Measurements from ENCODE around the gene SCARB2.

DNA sequence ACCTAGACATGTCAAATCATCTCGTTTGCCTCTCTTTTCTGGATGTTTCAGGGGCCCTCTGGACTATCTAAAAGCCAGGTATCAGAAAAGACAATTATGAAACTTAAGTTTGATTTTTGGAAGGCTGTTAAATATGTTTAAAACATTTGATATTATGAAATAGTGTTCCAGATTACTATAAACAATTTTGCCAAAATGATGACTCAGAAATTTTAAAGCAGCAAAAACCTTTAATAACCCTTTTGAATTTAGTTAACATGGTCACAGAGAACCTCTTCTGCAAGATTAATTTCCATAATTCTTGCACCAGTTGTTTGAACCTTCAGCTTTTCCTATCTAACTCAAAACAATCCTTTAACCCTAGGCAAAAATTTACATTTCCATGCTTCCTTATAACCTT is 19.1 kb upstream of the SCARB2 start:
- TF ChIP-seq CTCF (IDR thresholded peaks at IDR 0.05) (no peak), EZH2 (IDR thresholded peaks at IDR 0.05) (no peak)

All from neural progenitor cell (in vitro differentiated cells).